ENCODE results near the gene PTCH2. TPM values are rescaled to one million over a fixed set of nuclear protein-coding genes. Genes with fewer than 3 reads are reported as not detected.
"Not testable (repeated sequence)": the region's sequence is repeated elsewhere in the genome, so short reads cannot be mapped to it uniquely, and the experiment has no call there.

PTCH2 gene
- total RNA-seq, 4 donors from 2014 or later = 6.6 to 13.4 (median 9.9) TPM

GRCh38 chr1:44819608-44820327 is 23.3 kb downstream of the PTCH2 start:
- Histone ChIP-seq H3K4me3 (peak overlapping the region; percentile 28 to 66 (median 58)), H3K27me3 (no peaks in the 10 kb centered on the region), H3K27ac (peak overlapping the region; percentile 71 to 96 (median 96)), H3K36me3 (peaks cover 0 to 16% (median 0%) of the 10 kb centered on the region in 3 donors), H3K9me3 (no peaks in the 10 kb centered on the region), H3K4me1 (peaks cover 0 to 53% (median 15%) of the 10 kb centered on the region in 4 donors)
- WGBS, 2 donors = 5 to 7% methylated on average over 28 to 33 of the region's 33 CpGs
- TF ChIP-seq CTCF (IDR thresholded peaks at IDR 0.05) (peak in 1 of 5 experiments; percentile 33), POLR2A (IDR thresholded peaks at IDR 0.05) (peak; percentile 83 to 87), EP300 (IDR thresholded peaks at IDR 0.05) (peak; percentile 12 to 99)
- peak; percentile 50 to 72 for DNase-seq (ENCODE audit: low spot score in 2 of 2)

GRCh38 chr1:44819196-44819607 is 23.9 kb downstream of the PTCH2 start:
- H3K36me3 ChIP-seq = peaks cover 0 to 16% (median 0%) of the 10 kb centered on the region in 3 donors
- H3K27ac ChIP-seq = peak overlapping the region; percentile 71 to 96 (median 96)
- no peaks in the 10 kb centered on the region for H3K27me3 ChIP-seq
- TF ChIP-seq CTCF (IDR thresholded peaks at IDR 0.05) (no peak), POLR2A (IDR thresholded peaks at IDR 0.05) (no peak), EP300 (IDR thresholded peaks at IDR 0.05) (no peak)
- peak overlapping the region; percentile 13 to 66 (median 42) for H3K4me3 ChIP-seq
- peak in 1 of 2 donors; percentile 12 for DNase-seq (ENCODE audit: low spot score in 2 of 2)
- WGBS, 2 donors = 13 to 16% methylated on average over 13 of the region's 13 CpGs
- H3K4me1 ChIP-seq = peaks cover 0 to 59% (median 16%) of the 10 kb centered on the region in 4 donors
- no peaks in the 10 kb centered on the region for H3K9me3 ChIP-seq

GRCh38 chr1:44817771-44818495 is 25.1 kb downstream of the PTCH2 start:
- Histone ChIP-seq H3K27me3 (no peaks in the 10 kb centered on the region), H3K4me1 (peaks cover 0 to 63% (median 26%) of the 10 kb centered on the region in 4 donors), H3K27ac (peak overlapping the region in 2 of 4 donors; percentile 40 to 96), H3K9me3 (no peaks in the 10 kb centered on the region), H3K36me3 (peaks cover 0 to 12% (median 0%) of the 10 kb centered on the region in 3 donors), H3K4me3 (no peak overlapping the region)
- 93 to 95% methylated on average over 11 of the region's 11 CpGs for WGBS, 2 donors
- peak in 1 of 2 donors; percentile 7 for DNase-seq (ENCODE audit: low spot score in 2 of 2)
- no peak for TF ChIP-seq CTCF (IDR thresholded peaks at IDR 0.05)
- no peak for TF ChIP-seq POLR2A (IDR thresholded peaks at IDR 0.05)
- TF ChIP-seq EP300 (IDR thresholded peaks at IDR 0.05) = no peak

GRCh38 chr1:44817307-44817706 is 25.7 kb downstream of the PTCH2 start:
- 78 to 90% methylated on average over 2 of the region's 2 CpGs for WGBS, 2 donors
- H3K4me1 ChIP-seq = peaks cover 0 to 63% (median 28%) of the 10 kb centered on the region in 4 donors
- no peak for DNase-seq (ENCODE audit: low spot score in 2 of 2)

GRCh38 chr1:44815926-44816325 is 27.1 kb downstream of the PTCH2 start:
- H3K4me3 ChIP-seq, H3K36me3 ChIP-seq, H3K9me3 ChIP-seq, H3K27me3 ChIP-seq, H3K27ac ChIP-seq: not testable (repeated sequence)
- peak in 1 of 2 donors; percentile 9 for DNase-seq (ENCODE audit: low spot score in 2 of 2)
- 88 to 95% methylated on average over 9 of the region's 9 CpGs for WGBS, 2 donors
- H3K4me1 ChIP-seq = peaks cover 0 to 69% (median 38%) of the 10 kb centered on the region in 4 donors

More at GRCh38 chr1:44817307-44817706, 25.7 kb downstream of the PTCH2 start:
- Histone ChIP-seq H3K27ac (no peak overlapping the region), H3K4me3 (no peak overlapping the region), H3K9me3 (no peaks in the 10 kb centered on the region), H3K27me3 (no peaks in the 10 kb centered on the region), H3K36me3 (peaks cover 0 to 5% (median 0%) of the 10 kb centered on the region in 3 donors)
- no peak for TF ChIP-seq CTCF (IDR thresholded peaks at IDR 0.05)
- no peak for TF ChIP-seq EP300 (IDR thresholded peaks at IDR 0.05)
- no peak for TF ChIP-seq POLR2A (IDR thresholded peaks at IDR 0.05)

Measured in tibial nerve (tissue), 4 donors.